IMR-90 (cell line): ENCODE results near the gene DGKZ. TPM values are rescaled to one million over a fixed set of nuclear protein-coding genes. Genes with fewer than 3 reads are reported as not detected.

Experiments
- ATAC-seq: fragments of 200-7000 bp; cut with Tn5 transposase; 2 replicates; pipeline ENCODE4 v1.9.1; 2020; ENCODE audit warnings: low read depth, mild to moderate bottlenecking, moderate library complexity
- BruUV-seq: library from RNA; stranded (reverse); fragments of 400-500 nt; replicated peaks from 2 replicates; lab custom pipeline; 2021; lab: Mats Ljungman, UMichigan
- CTCF ChIA-PET: fragments of 300-600 bp; formaldehyde crosslinking; extraction: SDS; loops from one replicate; lab custom pipeline; 2021; ENCODE audit warnings: antibody characterized with exemption; lab: Yijun Ruan, JAX
- POLR2A ChIA-PET: fragments of 300-600 bp; sonication (Branson Sonifier 250); formaldehyde crosslinking; loops from one replicate; lab custom pipeline; 2022; ENCODE audit warnings: antibody characterized with exemption; ENCODE audit not compliant: unreplicated experiment; lab: Charles Lee
- DNase-seq: peaks from one replicate; pipeline ENCODE4 v3.0.0; 2013
- H2AFZ ChIP-seq: replicated peaks from 2 replicates; pipeline ENCODE3; 2013; ENCODE audit warnings: low read length, mild to moderate bottlenecking; ENCODE audit not compliant: poor library complexity
- H2AK5ac ChIP-seq: 2 replicates; pipeline ENCODE4 v1.6.1; 2013; ENCODE audit warnings: low read depth, low read length, inconsistent platforms
- H2AK9ac ChIP-seq: replicated peaks from 2 replicates; pipeline ENCODE3; 2013; ENCODE audit warnings: mild to moderate bottlenecking, low read depth, low read length, moderate library complexity; ENCODE audit not compliant: poor library complexity
- H2BK120ac ChIP-seq: 2 replicates; pipeline ENCODE4 v1.6.1; 2013; ENCODE audit warnings: low read depth, low read length, inconsistent platforms
- H2BK15ac ChIP-seq: 3 replicates; pipeline ENCODE4 v1.6.1; 2013; ENCODE audit warnings: low read depth, low read length, inconsistent platforms
- H2BK20ac ChIP-seq: 2 replicates; pipeline ENCODE4 v1.6.1; 2013; ENCODE audit warnings: low read depth, mild to moderate bottlenecking, inconsistent platforms, low read length, moderate library complexity
- H2BK5ac ChIP-seq: 2 replicates; pipeline ENCODE4 v1.6.1; 2013; ENCODE audit warnings: mild to moderate bottlenecking, low read depth, low read length, inconsistent platforms; ENCODE audit not compliant: poor library complexity, severe bottlenecking
- H3K14ac ChIP-seq: replicated peaks from 2 replicates; pipeline ENCODE4 v1.6.1; 2013; ENCODE audit warnings: low read depth, low read length, inconsistent platforms
- H3K18ac ChIP-seq: 2 replicates; pipeline ENCODE4 v1.6.1; 2013; ENCODE audit warnings: low read depth, low read length, control low read depth
- H3K23ac ChIP-seq: 2 replicates; pipeline ENCODE4 v1.6.1; 2013; ENCODE audit warnings: low read depth, low read length, inconsistent platforms
- H3K27ac ChIP-seq: 2 replicates; pipeline ENCODE4 v1.5.1; 2013; ENCODE audit warnings: mild to moderate bottlenecking, control low read depth, low read length; ENCODE audit not compliant: insufficient read depth
- H3K27me3 ChIP-seq: 2 replicates; pipeline ENCODE4 v1.6.1; 2013; ENCODE audit warnings: low read length; ENCODE audit not compliant: control insufficient read depth, insufficient read depth
- H3K36me3 ChIP-seq: 2 replicates; pipeline ENCODE4 v1.6.1; 2013; ENCODE audit warnings: low read length, mixed read lengths; ENCODE audit not compliant: control insufficient read depth, insufficient read depth
- H3K4ac ChIP-seq: 2 replicates; pipeline ENCODE4 v1.6.1; 2013; ENCODE audit warnings: low read depth, low read length, inconsistent platforms
- H3K4me1 ChIP-seq: 2 replicates; pipeline ENCODE4 v1.6.1; 2013; ENCODE audit warnings: low read length, mixed read lengths; ENCODE audit not compliant: control insufficient read depth, insufficient read depth
- H3K4me2 ChIP-seq: 2 replicates; pipeline ENCODE4 v1.6.1; 2013; ENCODE audit warnings: low read depth, mild to moderate bottlenecking, control low read depth, low read length, moderate library complexity
- H3K4me3 ChIP-seq: 2 replicates; pipeline ENCODE4 v1.5.1; 2013; ENCODE audit warnings: low read depth, mild to moderate bottlenecking, control low read depth, low read length, moderate library complexity; ENCODE audit not compliant: insufficient read depth
- H3K56ac ChIP-seq: 2 replicates; pipeline ENCODE4 v1.6.1; 2013; ENCODE audit warnings: low read length, inconsistent platforms; ENCODE audit not compliant: insufficient read depth; ENCODE audit errors: extremely low read depth
- H3K79me1 ChIP-seq, 2 experiments: 2 replicates each; pipeline ENCODE4 v1.6.1; 2013; ENCODE audit warnings: low read length in 2 of 2, inconsistent platforms in 1 of 2, low read depth in 1 of 2
- H3K9ac ChIP-seq: 2 replicates; pipeline ENCODE4 v1.6.1; 2013; ENCODE audit warnings: low read depth, low read length, control low read depth
- H3K9me1 ChIP-seq: 2 replicates; pipeline ENCODE4 v1.6.1; 2013; ENCODE audit warnings: low read length, inconsistent platforms; ENCODE audit not compliant: insufficient read depth
- H3K9me3 ChIP-seq: 2 replicates; pipeline ENCODE4 v1.6.1; 2013; ENCODE audit warnings: low read length; ENCODE audit not compliant: control insufficient read depth, insufficient read depth
- H4K20me1 ChIP-seq: 2 replicates; pipeline ENCODE4 v1.6.1; 2013; ENCODE audit warnings: low read length, inconsistent platforms; ENCODE audit not compliant: insufficient read depth
- H4K5ac ChIP-seq: 2 replicates; pipeline ENCODE4 v1.6.1; 2013; ENCODE audit warnings: mild to moderate bottlenecking, low read depth, low read length, control low read depth
- H4K8ac ChIP-seq, 2 experiments: 2 replicates each; pipeline ENCODE4 v1.6.1; 2013; ENCODE audit warnings: low read depth in 2 of 2, low read length in 2 of 2, control low read depth in 1 of 2, inconsistent platforms in 1 of 2
- H4K91ac ChIP-seq: 2 replicates; pipeline ENCODE4 v1.6.1; 2013; ENCODE audit warnings: low read depth, low read length, inconsistent platforms; ENCODE audit not compliant: insufficient read depth
- BHLHE40 ChIP-seq: fragments of 150-350 bp; IDR thresholded peaks from 2 replicates; pipeline ENCODE4 v1.6.1; 2016; ENCODE audit warnings: mild to moderate bottlenecking, low read depth, low read length
- CEBPB ChIP-seq: IDR thresholded peaks from 2 replicates; pipeline ENCODE4 v1.6.1; 2012; ENCODE audit warnings: low read depth, low read length, improper control_type of control experiment
- CHD1 ChIP-seq: IDR thresholded peaks from 2 replicates; pipeline ENCODE4 v1.6.1; 2012; ENCODE audit warnings: low read depth, low read length, improper control_type of control experiment
- CTCF ChIP-seq: conservative IDR thresholded peaks from 2 replicates; pipeline ENCODE4 v1.5.1; 2012; ENCODE audit warnings: mild to moderate bottlenecking, low read depth, low read length, improper control_type of control experiment
- FOS ChIP-seq: fragments of 150-350 bp; IDR thresholded peaks from 2 replicates; pipeline ENCODE4 v1.6.1; 2016; ENCODE audit warnings: low read depth, low read length
- MAFK ChIP-seq: IDR thresholded peaks from 2 replicates; pipeline ENCODE4 v1.6.1; 2012; ENCODE audit warnings: low read depth, low read length, improper control_type of control experiment
- MAZ ChIP-seq: IDR thresholded peaks from 2 replicates; pipeline ENCODE4 v1.6.1; 2012; ENCODE audit warnings: low read depth, mild to moderate bottlenecking, low read length, improper control_type of control experiment, moderate library complexity, borderline replicate concordance
- MXI1 ChIP-seq: IDR thresholded peaks from 2 replicates; pipeline ENCODE4 v1.6.1; 2012; ENCODE audit warnings: low read depth, mild to moderate bottlenecking, low read length, moderate library complexity, borderline replicate concordance
- NFE2L2 ChIP-seq: fragments of 150-350 bp; IDR thresholded peaks from 2 replicates; pipeline ENCODE4 v1.6.1; 2016; ENCODE audit warnings: low read depth, mild to moderate bottlenecking, low read length
- POLR2A ChIP-seq: IDR thresholded peaks from 2 replicates; pipeline ENCODE4 v1.6.1; 2012; ENCODE audit warnings: mild to moderate bottlenecking, low read depth, low read length
- RAD21 ChIP-seq: IDR thresholded peaks from 2 replicates; pipeline ENCODE4 v1.6.1; 2012; ENCODE audit warnings: low read length, improper control_type of control experiment
- RCOR1 ChIP-seq: IDR thresholded peaks from 2 replicates; pipeline ENCODE4 v1.6.1; 2012; ENCODE audit warnings: mild to moderate bottlenecking, low read length, improper control_type of control experiment; ENCODE audit not compliant: insufficient replicate concordance
- RFX5 ChIP-seq: IDR thresholded peaks from 2 replicates; pipeline ENCODE4 v1.8.0; 2012; ENCODE audit warnings: low read depth, mild to moderate bottlenecking, low read length, moderate library complexity
- SMC3 ChIP-seq: fragments of 150-350 bp; IDR thresholded peaks from 2 replicates; pipeline ENCODE4 v1.6.1; 2016; ENCODE audit warnings: low read depth, mild to moderate bottlenecking, antibody characterized with exemption, low read length, moderate library complexity
- WGBS, 2 experiments: methylation state at CpG; one replicate each; pipeline versions ENCODE4 v1.1.5 to v1.1.7; 2013; ENCODE audit warnings: missing lambda C conversion rate in 2 of 2; ENCODE audit not compliant: insufficient read length in 1 of 2; ENCODE audit errors: extremely low coverage in 2 of 2; 5-methylcytosine and 5-hydroxymethylcytosine counted together
- dilution Hi-C: fragments of 300-500 bp; cut with HindIII; formaldehyde crosslinking; loops from one replicate; pipeline ENCODE4 v1.14.3; 2018; ENCODE audit warnings: low sequenced_read_pairs; ENCODE audit not compliant: unreplicated experiment
- in situ Hi-C: fragments of 300-500 bp; cut with MboI; formaldehyde crosslinking; loops from 3 replicates; pipeline ENCODE4 v1.14.3; 2019; ENCODE audit warnings: low sequenced_read_pairs, inconsistent platforms, mixed read lengths
- intact Hi-C: fragments of 100-400 bp; cut with micrococcal nuclease; formaldehyde crosslinking; loops from 2 replicates; pipeline ENCODE4 v1.10.0; 2022
- polyA plus RNA-seq, 3 experiments: library from polyadenylated mRNA; depleted of rRNA; stranded (reverse); fragments of >200 nt; gene quantifications; 2 replicates each; pipeline ENCODE4 v1.2.3, GENCODE V29; 2012; ENCODE audit warnings: low replicate concordance in 1 of 3
- total RNA-seq: library from RNA; depleted of rRNA; stranded (reverse); fragments of >200 nt; gene quantifications from 2 replicates; pipeline ENCODE4 v1.2.3, GENCODE V29; 2012
- TF ChIP-seq, protein P1 (sequence below): fragments of 150-350 bp; IDR thresholded peaks from 2 replicates; pipeline ENCODE4 v1.6.1; 2017; ENCODE audit warnings: mild to moderate bottlenecking, antibody characterized with exemption, low read length, low read depth
- TF ChIP-seq, protein P2 (sequence below): fragments of 150-350 bp; IDR thresholded peaks from 2 replicates; pipeline ENCODE4 v1.6.1; 2016; ENCODE audit warnings: low read depth, mild to moderate bottlenecking, low read length, moderate library complexity, borderline replicate concordance

The DGKZ gene
- total and polyA plus RNA-seq, 2 of the 4 experiments (the other 2 are of a cell fraction), result 46.8 to 62.0 TPM

DNA sequence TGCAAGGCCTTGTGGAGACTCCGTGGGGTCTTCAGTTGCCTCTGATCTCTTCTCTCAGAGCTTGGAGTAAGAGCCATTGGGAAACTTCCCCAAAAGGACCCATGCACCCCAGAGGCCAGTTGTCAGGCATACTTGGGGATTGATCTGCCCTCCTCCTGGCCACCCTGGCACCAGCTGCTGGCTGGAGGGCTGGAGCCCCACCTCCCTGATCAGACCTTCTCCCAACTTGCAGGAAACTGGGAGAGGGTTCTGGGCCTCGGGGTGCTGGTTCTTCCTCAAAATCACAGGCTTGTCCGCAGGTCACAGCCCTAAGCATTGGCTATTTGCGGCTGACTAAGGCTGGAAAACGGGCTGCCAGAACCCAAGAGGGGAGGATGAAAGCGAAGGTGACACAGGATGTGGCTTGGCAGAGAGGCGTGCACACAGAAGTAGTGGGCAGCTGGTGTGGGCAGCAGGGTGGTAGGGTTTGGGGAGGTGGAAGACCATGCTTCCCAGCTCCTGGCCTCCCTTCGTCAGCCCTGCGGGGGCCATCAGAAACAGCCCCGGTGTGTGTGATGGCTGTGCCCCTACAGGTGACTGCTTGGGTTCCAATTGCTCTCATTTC, 1.3 kb upstream of the DGKZ start:
- Histone ChIP-seq H2BK20ac (no peak overlapping the region), H2BK15ac (no peak overlapping the region), H3K14ac (no peak overlapping the region), H2BK5ac (no peak overlapping the region), H2BK120ac (no peak overlapping the region), H3K23ac (no peak overlapping the region), H3K27ac (no peak overlapping the region), H4K5ac (no peak overlapping the region), H3K9me3 (no peaks in the 10 kb centered on the region), H4K8ac (no peak overlapping the region), H3K4me3 (no peak overlapping the region), H3K9ac (no peak overlapping the region), H2AFZ (no peak overlapping the region), H3K27me3 (peaks cover 11% of the 10 kb centered on the region; the same call in 1 of the 2 replicates), H3K56ac (no peak overlapping the region), H3K36me3 (no peaks in the 10 kb centered on the region), H3K4me2 (no peak overlapping the region), H3K18ac (no peak overlapping the region), H3K4ac (no peak overlapping the region), H4K20me1 (peaks cover 15% of the 10 kb centered on the region), H4K91ac (no peak overlapping the region), H3K9me1 (peaks cover 9% of the 10 kb centered on the region), H2AK9ac (peak overlapping the region; percentile 33), H3K79me1 (peaks cover 18 to 38% of the 10 kb centered on the region in 2 experiments), H2AK5ac (no peak overlapping the region), H3K4me1 (peaks cover 15% of the 10 kb centered on the region)
- ATAC-seq, result no peak
- no TSS peak for BruUV-seq
- ChIA-PET CTCF (no interaction called here), POLR2A (no interaction called here)
- no peak for DNase-seq
- in situ Hi-C loops (no loop called here), dilution Hi-C loops (no loop called here), intact Hi-C loops (no loop called here)
- TF ChIP-seq, protein P1, sequence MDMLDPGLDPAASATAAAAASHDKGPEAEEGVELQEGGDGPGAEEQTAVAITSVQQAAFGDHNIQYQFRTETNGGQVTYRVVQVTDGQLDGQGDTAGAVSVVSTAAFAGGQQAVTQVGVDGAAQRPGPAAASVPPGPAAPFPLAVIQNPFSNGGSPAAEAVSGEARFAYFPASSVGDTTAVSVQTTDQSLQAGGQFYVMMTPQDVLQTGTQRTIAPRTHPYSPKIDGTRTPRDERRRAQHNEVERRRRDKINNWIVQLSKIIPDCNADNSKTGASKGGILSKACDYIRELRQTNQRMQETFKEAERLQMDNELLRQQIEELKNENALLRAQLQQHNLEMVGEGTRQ, result no peak
- TF ChIP-seq RFX5, result no peak
- no peak for TF ChIP-seq CEBPB
- TF ChIP-seq MXI1, result no peak
- TF ChIP-seq FOS, result no peak
- TF ChIP-seq RAD21, result no peak
- TF ChIP-seq CTCF, result no peak
- no peak for TF ChIP-seq SMC3
- TF ChIP-seq BHLHE40, result no peak
- TF ChIP-seq NFE2L2, result no peak
- TF ChIP-seq RCOR1, result no peak
- TF ChIP-seq, protein P2, sequence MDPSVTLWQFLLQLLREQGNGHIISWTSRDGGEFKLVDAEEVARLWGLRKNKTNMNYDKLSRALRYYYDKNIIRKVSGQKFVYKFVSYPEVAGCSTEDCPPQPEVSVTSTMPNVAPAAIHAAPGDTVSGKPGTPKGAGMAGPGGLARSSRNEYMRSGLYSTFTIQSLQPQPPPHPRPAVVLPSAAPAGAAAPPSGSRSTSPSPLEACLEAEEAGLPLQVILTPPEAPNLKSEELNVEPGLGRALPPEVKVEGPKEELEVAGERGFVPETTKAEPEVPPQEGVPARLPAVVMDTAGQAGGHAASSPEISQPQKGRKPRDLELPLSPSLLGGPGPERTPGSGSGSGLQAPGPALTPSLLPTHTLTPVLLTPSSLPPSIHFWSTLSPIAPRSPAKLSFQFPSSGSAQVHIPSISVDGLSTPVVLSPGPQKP, result no peak
- no peak for TF ChIP-seq CHD1
- no peak for TF ChIP-seq MAFK
- no peak for TF ChIP-seq MAZ
- TF ChIP-seq POLR2A, result no peak
- 76% methylated on average over 5 of the region's 10 CpGs; no CpG with 5 or more reads in 1 of the 2 experiments for WGBS, 2 experiments
